HEK293 (cell line): ENCODE results near the gene ISCU.

Source experiments
- CTCF ChIA-PET: fragments of 350-600 bp; formaldehyde crosslinking; extraction: SDS; loops from one replicate; lab custom pipeline; 2021; ENCODE audit warnings: antibody characterized with exemption; lab: Yijun Ruan, JAX
- POLR2A ChIA-PET: fragments of 300-600 bp; formaldehyde crosslinking; extraction: SDS; loops from one replicate; lab custom pipeline; 2020; ENCODE audit warnings: antibody characterized with exemption, inconsistent platforms; lab: Yijun Ruan, JAX
- H3K27ac ChIP-seq: fragments of 200-500 bp; sonication (Bioruptor generic); 2 replicates; pipeline ENCODE4 v1.5.1; 2014; ENCODE audit warnings: low read depth, low read length, control low read depth, inconsistent platforms; ENCODE audit errors: extremely low read depth
- H3K36me3 ChIP-seq, 2 experiments: fragments of 200-500 bp in 1 of 2; sonication (Bioruptor generic) in 1 of 2; 1 replicate in 1 of 2; 2 replicates in 1 of 2; pipeline ENCODE4 v1.5.1; 2014 to 2017; ENCODE audit warnings: inconsistent platforms in 2 of 2, low read length in 2 of 2; ENCODE audit not compliant: control insufficient read depth in 2 of 2, insufficient read depth in 1 of 2
- H3K4me1 ChIP-seq: fragments of 200-500 bp; sonication (Bioruptor generic); 2 replicates; pipeline ENCODE4 v1.5.1; 2014; ENCODE audit warnings: mild to moderate bottlenecking, low read length, inconsistent platforms; ENCODE audit not compliant: control insufficient read depth, insufficient read depth
- H3K4me3 ChIP-seq: 2 replicates; pipeline ENCODE4 v1.5.1; 2011; ENCODE audit warnings: low read depth, mild to moderate bottlenecking, control low read depth, low read length, moderate library complexity
- H3K9me3 ChIP-seq: fragments of 200-500 bp; sonication (Bioruptor generic); 2 replicates; pipeline ENCODE4 v1.5.1; 2014; ENCODE audit warnings: low read depth, low read length, inconsistent platforms; ENCODE audit not compliant: control insufficient read depth, insufficient read depth
- GLIS1 ChIP-seq: fragments of 450-650 bp; formaldehyde crosslinking; IDR thresholded peaks from 2 replicates; pipeline ENCODE4 v1.5.1; 2016; ENCODE audit warnings: missing biosample characterization, missing genetic modification characterization
- IKZF3 ChIP-seq: fragments of 450-650 bp; IDR thresholded peaks from 2 replicates; pipeline ENCODE4 v1.5.0; 2018; ENCODE audit warnings: missing biosample characterization, mild to moderate bottlenecking, missing genetic modification characterization, moderate library complexity
- KLF1 ChIP-seq: fragments of 450-650 bp; formaldehyde crosslinking; IDR thresholded peaks from 2 replicates; pipeline ENCODE4 v1.5.1; 2016; ENCODE audit warnings: missing biosample characterization, missing genetic modification characterization
- KLF7 ChIP-seq: fragments of 450-650 bp; formaldehyde crosslinking; IDR thresholded peaks from 2 replicates; pipeline ENCODE4 v1.5.1; 2016; ENCODE audit warnings: missing biosample characterization, missing genetic modification characterization, borderline replicate concordance
- KLF8 ChIP-seq: fragments of 450-650 bp; formaldehyde crosslinking; IDR thresholded peaks from 2 replicates; pipeline ENCODE4 v1.5.1; 2016; ENCODE audit warnings: missing biosample characterization, missing genetic modification characterization
- OSR2 ChIP-seq: fragments of 450-650 bp; formaldehyde crosslinking; IDR thresholded peaks from 2 replicates; pipeline ENCODE4 v1.5.1; 2016; ENCODE audit warnings: missing biosample characterization, missing genetic modification characterization
- ZBTB17 ChIP-seq: fragments of 450-650 bp; formaldehyde crosslinking; IDR thresholded peaks from 2 replicates; pipeline ENCODE4 v1.5.1; 2016; ENCODE audit warnings: missing biosample characterization, missing genetic modification characterization
- ZBTB7A ChIP-seq: fragments of 450-650 bp; formaldehyde crosslinking; IDR thresholded peaks from 2 replicates; pipeline ENCODE4 v1.5.1; 2016; ENCODE audit warnings: low read depth, missing biosample characterization, missing genetic modification characterization
- ZFP37 ChIP-seq: fragments of 450-650 bp; formaldehyde crosslinking; IDR thresholded peaks from 2 replicates; pipeline ENCODE4 v1.5.1; 2016; ENCODE audit warnings: missing biosample characterization, missing genetic modification characterization
- ZNF169 ChIP-seq: fragments of 450-650 bp; formaldehyde crosslinking; IDR thresholded peaks from 2 replicates; pipeline ENCODE4 v1.5.1; 2016; ENCODE audit warnings: missing biosample characterization, missing genetic modification characterization
- ZNF2 ChIP-seq: fragments of 450-650 bp; formaldehyde crosslinking; IDR thresholded peaks from 2 replicates; pipeline ENCODE4 v1.5.1; 2016; ENCODE audit warnings: missing biosample characterization, missing genetic modification characterization
- ZNF211 ChIP-seq: fragments of 450-650 bp; formaldehyde crosslinking; IDR thresholded peaks from 2 replicates; pipeline ENCODE4 v1.5.1; 2016; ENCODE audit warnings: low read depth, missing biosample characterization, missing genetic modification characterization
- ZNF416 ChIP-seq: fragments of 450-650 bp; formaldehyde crosslinking; IDR thresholded peaks from 2 replicates; pipeline ENCODE4 v1.5.1; 2016; ENCODE audit warnings: missing biosample characterization, missing genetic modification characterization
- ZNF48 ChIP-seq: fragments of 450-650 bp; formaldehyde crosslinking; IDR thresholded peaks from 2 replicates; pipeline ENCODE4 v1.5.1; 2016; ENCODE audit warnings: missing biosample characterization, missing genetic modification characterization
- ZNF514 ChIP-seq: fragments of 450-650 bp; formaldehyde crosslinking; IDR thresholded peaks from 2 replicates; pipeline ENCODE4 v1.5.1; 2016; ENCODE audit warnings: missing biosample characterization, missing genetic modification characterization
- ZNF561 ChIP-seq: fragments of 450-650 bp; IDR thresholded peaks from 2 replicates; pipeline ENCODE4 v1.5.1; 2018; ENCODE audit warnings: missing biosample characterization, missing genetic modification characterization, borderline replicate concordance
- ZNF571 ChIP-seq: fragments of 450-650 bp; formaldehyde crosslinking; IDR thresholded peaks from 2 replicates; pipeline ENCODE4 v1.5.0; 2017; ENCODE audit warnings: missing biosample characterization, missing genetic modification characterization
- ZNF600 ChIP-seq: fragments of 450-650 bp; formaldehyde crosslinking; IDR thresholded peaks from 2 replicates; pipeline ENCODE4 v1.5.1; 2016; ENCODE audit warnings: missing biosample characterization, missing genetic modification characterization
- ZNF654 ChIP-seq: fragments of 450-650 bp; formaldehyde crosslinking; IDR thresholded peaks from 2 replicates; pipeline ENCODE4 v1.5.1; 2016; ENCODE audit warnings: low read depth, missing biosample characterization, missing genetic modification characterization
- ZNF658 ChIP-seq: fragments of 450-650 bp; formaldehyde crosslinking; IDR thresholded peaks from 2 replicates; pipeline ENCODE4; 2016; ENCODE audit warnings: missing biosample characterization, missing genetic modification characterization
- ZNF768 ChIP-seq: fragments of 450-650 bp; formaldehyde crosslinking; IDR thresholded peaks from 2 replicates; pipeline ENCODE4 v1.5.1; 2018; ENCODE audit warnings: missing biosample characterization, mild to moderate bottlenecking, missing genetic modification characterization
- ZNF830 ChIP-seq: fragments of 450-650 bp; IDR thresholded peaks from 2 replicates; pipeline ENCODE4 v1.5.0; 2018; ENCODE audit warnings: missing biosample characterization, missing genetic modification characterization, low read depth, mild to moderate bottlenecking, moderate library complexity
- ZXDB ChIP-seq: fragments of 450-650 bp; formaldehyde crosslinking; IDR thresholded peaks from 2 replicates; pipeline ENCODE4 v1.5.1; 2016; ENCODE audit warnings: missing biosample characterization, missing genetic modification characterization
- TF ChIP-seq, protein P1 (sequence below): fragments of 450-650 bp; formaldehyde crosslinking; IDR thresholded peaks from 2 replicates; pipeline ENCODE4 v1.5.1; 2016; ENCODE audit warnings: missing biosample characterization, missing genetic modification characterization
- TF ChIP-seq, protein P2 (sequence below): fragments of 450-650 bp; IDR thresholded peaks from 2 replicates; pipeline ENCODE4 v1.5.1; 2018; ENCODE audit warnings: missing biosample characterization, missing genetic modification characterization
- TF ChIP-seq, protein P3 (sequence below): fragments of 450-650 bp; formaldehyde crosslinking; IDR thresholded peaks from 2 replicates; pipeline ENCODE4 v1.5.1; 2016; ENCODE audit warnings: missing biosample characterization, missing genetic modification characterization
- TF ChIP-seq, protein P4 (sequence below): fragments of 450-650 bp; formaldehyde crosslinking; IDR thresholded peaks from 2 replicates; pipeline ENCODE4 v1.5.1; 2016; ENCODE audit warnings: missing biosample characterization, missing genetic modification characterization
- TF ChIP-seq, protein P5 (sequence below): fragments of 450-650 bp; formaldehyde crosslinking; IDR thresholded peaks from 2 replicates; pipeline ENCODE4 v1.5.1; 2016; ENCODE audit warnings: missing biosample characterization, missing genetic modification characterization, borderline replicate concordance

Gene ISCU

DNA sequence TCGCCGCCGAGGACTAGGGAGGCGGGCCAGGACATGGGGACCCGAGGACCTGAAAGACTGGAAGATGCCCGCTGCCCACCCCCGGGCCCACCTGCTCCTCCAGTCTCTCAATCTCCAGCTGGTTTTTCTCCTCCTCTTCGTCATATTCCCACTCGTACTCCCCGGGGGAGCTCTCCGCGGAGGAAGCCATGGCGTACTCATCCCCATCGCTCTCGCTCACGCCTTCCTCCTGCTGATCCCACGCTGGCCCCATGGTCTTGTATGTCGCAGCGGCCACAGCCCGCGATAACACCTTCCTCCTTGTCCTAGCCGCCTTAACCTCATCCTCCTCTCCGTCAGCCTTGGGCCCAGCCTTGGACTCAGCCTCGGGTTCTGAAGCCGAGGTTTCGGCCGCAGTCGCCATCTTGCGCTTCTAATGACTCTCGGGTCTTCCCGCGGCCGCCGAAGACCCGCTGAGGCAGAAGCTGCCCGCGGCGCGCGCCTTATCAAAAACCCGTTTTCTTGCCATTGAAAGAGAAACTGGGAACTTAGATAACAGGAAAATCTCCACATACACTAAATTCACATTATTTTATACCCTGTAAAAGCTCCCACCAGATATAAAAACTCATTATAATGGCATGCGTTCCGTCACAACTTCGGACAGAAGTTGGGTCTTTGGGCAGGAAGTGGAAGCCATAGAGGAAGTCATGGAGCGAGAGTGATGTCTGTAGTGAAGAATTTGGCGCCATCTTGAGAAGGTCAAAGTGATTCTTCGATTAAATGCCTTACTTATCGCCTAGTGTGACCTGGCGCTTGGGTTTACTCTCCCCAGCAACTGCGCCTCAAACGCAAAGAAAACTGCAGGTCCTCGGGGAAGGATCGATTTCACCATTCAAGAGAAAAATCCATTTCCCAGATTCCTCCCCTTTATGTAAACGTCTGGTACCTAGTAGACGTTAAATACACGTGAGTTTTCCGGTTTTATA lies 1.4 kb upstream of the ISCU start, which contains the start of gene SART3:
Gene SART3 (minus strand): TSS at position 422 of the 968 bp plus-strand sequence. CDS start 19 bp downstream, at position 403.
- POLR2A ChIA-PET = interaction anchor here (0.5 to 1.6 kb wide), 5 partner anchors 16 to 1710 kb away, joined by 3 to 6 read pairs (median 4); no protein-coding TSS in a partner anchor
- Histone ChIP-seq H3K4me3 (peak within 1 kb of the TSS; percentile 97), H3K4me1 (0 out of 2 replicates have a peak, but pooled peaks cover 2% of the 10 kb centered on the region), H3K27ac (peak within 1 kb of the TSS; percentile 77), H3K36me3 (peaks cover 14 to 41% of the 10 kb centered on the region in 2 experiments), H3K9me3 (no peaks in the 10 kb centered on the region)
- CTCF ChIA-PET = interaction anchor here (0.6 to 2.5 kb wide), 5 partner anchors 47 to 413 kb away, joined by 3 to 20 read pairs (median 5); no protein-coding TSS in a partner anchor
- no peak for TF ChIP-seq ZNF658
- TF ChIP-seq, protein P1, sequence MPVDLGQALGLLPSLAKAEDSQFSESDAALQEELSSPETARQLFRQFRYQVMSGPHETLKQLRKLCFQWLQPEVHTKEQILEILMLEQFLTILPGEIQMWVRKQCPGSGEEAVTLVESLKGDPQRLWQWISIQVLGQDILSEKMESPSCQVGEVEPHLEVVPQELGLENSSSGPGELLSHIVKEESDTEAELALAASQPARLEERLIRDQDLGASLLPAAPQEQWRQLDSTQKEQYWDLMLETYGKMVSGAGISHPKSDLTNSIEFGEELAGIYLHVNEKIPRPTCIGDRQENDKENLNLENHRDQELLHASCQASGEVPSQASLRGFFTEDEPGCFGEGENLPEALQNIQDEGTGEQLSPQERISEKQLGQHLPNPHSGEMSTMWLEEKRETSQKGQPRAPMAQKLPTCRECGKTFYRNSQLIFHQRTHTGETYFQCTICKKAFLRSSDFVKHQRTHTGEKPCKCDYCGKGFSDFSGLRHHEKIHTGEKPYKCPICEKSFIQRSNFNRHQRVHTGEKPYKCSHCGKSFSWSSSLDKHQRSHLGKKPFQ (tag by site-specific recombination) = no peak; the same call in 1 of the 2 replicates
- TF ChIP-seq ZNF600 = peak; percentile 39; the same call in 1 of the 2 replicates
- TF ChIP-seq IKZF3 (tag by site-specific recombination) = no peak
- no peak for TF ChIP-seq ZNF169
- TF ChIP-seq ZNF211 (tag by site-specific recombination) = no peak
- TF ChIP-seq ZNF514 (tag by site-specific recombination) = no peak
- TF ChIP-seq ZNF2 (tag by site-specific recombination) = peak; percentile 63; the same call in 1 of the 2 replicates
- no peak for TF ChIP-seq ZNF416 (tag by site-specific recombination)
- TF ChIP-seq ZNF561 (tag by site-specific recombination) = 0 out of 2 replicates have a peak, but pooled peaks have one; percentile 18
- no peak for TF ChIP-seq ZNF768
- TF ChIP-seq OSR2 (tag by site-specific recombination) = no peak
- TF ChIP-seq ZBTB17 (tag by site-specific recombination) = peak; percentile 98
- TF ChIP-seq ZNF830 (tag by site-specific recombination) = no peak
- TF ChIP-seq ZNF571 (tag by site-specific recombination) = no peak
- TF ChIP-seq, protein P2, sequence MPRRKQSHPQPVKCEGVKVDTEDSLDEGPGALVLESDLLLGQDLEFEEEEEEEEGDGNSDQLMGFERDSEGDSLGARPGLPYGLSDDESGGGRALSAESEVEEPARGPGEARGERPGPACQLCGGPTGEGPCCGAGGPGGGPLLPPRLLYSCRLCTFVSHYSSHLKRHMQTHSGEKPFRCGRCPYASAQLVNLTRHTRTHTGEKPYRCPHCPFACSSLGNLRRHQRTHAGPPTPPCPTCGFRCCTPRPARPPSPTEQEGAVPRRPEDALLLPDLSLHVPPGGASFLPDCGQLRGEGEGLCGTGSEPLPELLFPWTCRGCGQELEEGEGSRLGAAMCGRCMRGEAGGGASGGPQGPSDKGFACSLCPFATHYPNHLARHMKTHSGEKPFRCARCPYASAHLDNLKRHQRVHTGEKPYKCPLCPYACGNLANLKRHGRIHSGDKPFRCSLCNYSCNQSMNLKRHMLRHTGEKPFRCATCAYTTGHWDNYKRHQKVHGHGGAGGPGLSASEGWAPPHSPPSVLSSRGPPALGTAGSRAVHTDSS (tag by site-specific recombination) = 0 out of 2 replicates have a peak, but pooled peaks have one; percentile 23
- TF ChIP-seq KLF8 = no peak
- peak; percentile 66; the same call in 1 of the 2 replicates for TF ChIP-seq ZFP37 (tag by site-specific recombination)
- no peak for TF ChIP-seq KLF7
- TF ChIP-seq, protein P3, sequence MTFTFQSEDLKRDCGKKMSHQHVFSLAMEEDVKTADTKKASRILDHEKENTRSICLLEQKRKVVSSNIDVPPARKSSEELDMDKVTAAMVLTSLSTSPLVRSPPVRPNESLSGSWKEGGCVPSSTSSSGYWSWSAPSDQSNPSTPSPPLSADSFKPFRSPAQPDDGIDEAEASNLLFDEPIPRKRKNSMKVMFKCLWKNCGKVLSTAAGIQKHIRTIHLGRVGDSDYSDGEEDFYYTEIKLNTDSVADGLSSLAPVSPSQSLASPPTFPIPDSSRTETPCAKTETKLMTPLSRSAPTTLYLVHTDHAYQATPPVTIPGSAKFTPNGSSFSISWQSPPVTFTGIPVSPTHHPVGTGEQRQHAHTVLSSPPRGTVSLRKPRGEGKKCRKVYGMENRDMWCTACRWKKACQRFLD (tag by site-specific recombination) = no peak
- no peak for TF ChIP-seq ZBTB7A (tag by site-specific recombination)
- TF ChIP-seq, protein P4, sequence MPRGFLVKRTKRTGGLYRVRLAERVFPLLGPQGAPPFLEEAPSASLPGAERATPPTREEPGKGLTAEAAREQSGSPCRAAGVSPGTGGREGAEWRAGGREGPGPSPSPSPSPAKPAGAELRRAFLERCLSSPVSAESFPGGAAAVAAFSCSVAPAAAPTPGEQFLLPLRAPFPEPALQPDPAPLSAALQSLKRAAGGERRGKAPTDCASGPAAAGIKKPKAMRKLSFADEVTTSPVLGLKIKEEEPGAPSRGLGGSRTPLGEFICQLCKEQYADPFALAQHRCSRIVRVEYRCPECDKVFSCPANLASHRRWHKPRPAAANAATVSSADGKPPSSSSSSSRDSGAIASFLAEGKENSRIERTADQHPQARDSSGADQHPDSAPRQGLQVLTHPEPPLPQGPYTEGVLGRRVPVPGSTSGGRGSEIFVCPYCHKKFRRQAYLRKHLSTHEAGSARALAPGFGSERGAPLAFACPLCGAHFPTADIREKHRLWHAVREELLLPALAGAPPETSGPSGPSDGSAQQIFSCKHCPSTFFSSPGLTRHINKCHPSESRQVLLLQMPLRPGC (tag by site-specific recombination) = peak; percentile 46; the same call in 1 of the 2 replicates
- TF ChIP-seq GLIS1 (tag by site-specific recombination) = peak; percentile 56
- TF ChIP-seq ZXDB (tag by site-specific recombination) = peak; percentile 79
- no peak for TF ChIP-seq KLF1
- TF ChIP-seq ZNF654 (tag by site-specific recombination) = no peak; the same call in 1 of the 2 replicates
- TF ChIP-seq, protein P5, sequence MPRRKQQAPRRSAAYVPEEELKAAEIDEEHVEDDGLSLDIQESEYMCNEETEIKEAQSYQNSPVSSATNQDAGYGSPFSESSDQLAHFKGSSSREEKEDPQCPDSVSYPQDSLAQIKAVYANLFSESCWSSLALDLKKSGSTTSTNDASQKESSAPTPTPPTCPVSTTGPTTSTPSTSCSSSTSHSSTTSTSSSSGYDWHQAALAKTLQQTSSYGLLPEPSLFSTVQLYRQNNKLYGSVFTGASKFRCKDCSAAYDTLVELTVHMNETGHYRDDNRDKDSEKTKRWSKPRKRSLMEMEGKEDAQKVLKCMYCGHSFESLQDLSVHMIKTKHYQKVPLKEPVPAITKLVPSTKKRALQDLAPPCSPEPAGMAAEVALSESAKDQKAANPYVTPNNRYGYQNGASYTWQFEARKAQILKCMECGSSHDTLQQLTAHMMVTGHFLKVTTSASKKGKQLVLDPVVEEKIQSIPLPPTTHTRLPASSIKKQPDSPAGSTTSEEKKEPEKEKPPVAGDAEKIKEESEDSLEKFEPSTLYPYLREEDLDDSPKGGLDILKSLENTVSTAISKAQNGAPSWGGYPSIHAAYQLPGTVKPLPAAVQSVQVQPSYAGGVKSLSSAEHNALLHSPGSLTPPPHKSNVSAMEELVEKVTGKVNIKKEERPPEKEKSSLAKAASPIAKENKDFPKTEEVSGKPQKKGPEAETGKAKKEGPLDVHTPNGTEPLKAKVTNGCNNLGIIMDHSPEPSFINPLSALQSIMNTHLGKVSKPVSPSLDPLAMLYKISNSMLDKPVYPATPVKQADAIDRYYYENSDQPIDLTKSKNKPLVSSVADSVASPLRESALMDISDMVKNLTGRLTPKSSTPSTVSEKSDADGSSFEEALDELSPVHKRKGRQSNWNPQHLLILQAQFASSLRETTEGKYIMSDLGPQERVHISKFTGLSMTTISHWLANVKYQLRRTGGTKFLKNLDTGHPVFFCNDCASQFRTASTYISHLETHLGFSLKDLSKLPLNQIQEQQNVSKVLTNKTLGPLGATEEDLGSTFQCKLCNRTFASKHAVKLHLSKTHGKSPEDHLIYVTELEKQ = no peak
- no peak for TF ChIP-seq ZNF48
